GM18517 (cell line): Measurements from ENCODE around the gene KCNJ1.

Experiments used
- ATAC-seq: cut with Tn5 transposase; IDR thresholded peaks from one replicate; pipeline ENCODE4 v1.9.1; 2021; ENCODE audit warnings: mild to moderate bottlenecking, moderate library complexity; ENCODE audit not compliant: unreplicated experiment

KCNJ1 gene

DNA sequence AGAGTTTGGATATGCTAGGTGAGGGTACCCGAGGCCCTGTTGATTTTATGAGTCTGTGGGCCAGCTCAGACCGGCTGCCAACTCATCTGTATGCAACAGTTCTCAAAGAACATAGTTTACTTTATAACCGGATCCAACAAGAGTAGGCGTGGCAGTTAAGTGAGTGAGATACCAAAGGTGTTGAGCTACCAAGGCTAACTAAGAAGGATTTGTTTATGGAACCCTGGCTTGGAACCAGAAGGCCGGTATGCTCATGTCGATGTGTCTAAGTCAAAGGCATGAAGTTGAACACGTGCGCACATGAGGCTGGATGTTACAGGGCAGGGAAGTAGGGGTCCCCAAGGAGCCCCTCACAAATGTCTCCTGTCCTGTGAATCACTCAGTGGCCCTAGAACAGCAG, at the start of gene KCNJ1:
Gene KCNJ1, minus strand, starts transcription at position 20 of the 400 bp plus-strand sequence. CDS start 27,053 bp downstream, outside the sequence.
- no peak for ATAC-seq

GRCh38 chr11:128916681-128917080, 49.6 kb upstream of the KCNJ1 start:
- no peak for ATAC-seq

DNA sequence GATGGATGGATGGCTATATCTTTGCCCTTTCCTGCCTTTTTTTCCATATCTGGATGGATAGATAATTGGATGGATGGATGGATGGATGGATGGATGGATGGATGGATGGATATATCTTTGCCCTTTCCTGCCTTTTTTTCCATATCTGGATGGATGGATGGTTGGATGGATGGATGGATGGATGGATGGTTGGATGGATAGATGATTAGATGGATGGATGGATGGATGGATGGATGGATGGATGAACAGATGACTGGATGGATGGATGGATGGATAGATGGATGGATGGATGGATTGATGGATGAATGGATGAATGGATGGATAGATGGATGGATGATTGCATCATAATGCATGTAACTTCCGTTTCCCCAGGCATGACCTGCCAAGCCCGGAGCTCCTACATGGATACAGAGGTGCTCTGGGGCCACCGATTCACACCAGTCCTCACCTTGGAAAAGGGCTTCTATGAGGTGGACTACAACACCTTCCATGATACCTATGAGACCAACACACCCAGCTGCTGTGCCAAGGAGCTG, 49.0 kb upstream of the KCNJ1 start:
- no peak for ATAC-seq

GRCh38 chr11:128915149-128915521, 48.0 kb upstream of the KCNJ1 start:
- no peak for ATAC-seq

GRCh38 chr11:128914216-128915148, 47.4 kb upstream of the KCNJ1 start:
- no peak for ATAC-seq

- ATAC-seq: no peak
These were observed 46.7 kb upstream of the KCNJ1 start for GRCh38 chr11:128913806-128914205.

GRCh38 chr11:128911701-128912100, 44.6 kb upstream of the KCNJ1 start:
- no peak for ATAC-seq

GRCh38 chr11:128911239-128911638, 44.1 kb upstream of the KCNJ1 start:
- no peak for ATAC-seq

DNA sequence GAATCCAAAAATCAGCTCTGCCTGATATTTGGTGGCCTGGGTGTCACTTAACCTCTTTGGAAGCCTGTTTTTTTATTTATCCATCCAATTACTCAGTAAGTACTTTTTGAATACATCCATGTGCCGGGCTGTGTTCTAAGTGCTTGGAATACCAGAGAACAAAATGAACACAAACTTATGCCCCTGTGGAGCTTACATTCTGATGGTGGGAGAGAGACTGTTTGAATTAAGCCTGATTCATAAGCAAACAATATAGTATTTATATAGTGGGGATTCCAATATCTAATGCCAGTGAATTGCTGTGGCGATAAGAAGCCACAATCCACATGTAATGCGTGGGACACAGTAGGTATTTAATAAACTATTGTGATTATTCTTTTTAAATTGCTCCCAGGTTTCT, 43.5 kb upstream of the KCNJ1 start:
- no peak for ATAC-seq

DNA sequence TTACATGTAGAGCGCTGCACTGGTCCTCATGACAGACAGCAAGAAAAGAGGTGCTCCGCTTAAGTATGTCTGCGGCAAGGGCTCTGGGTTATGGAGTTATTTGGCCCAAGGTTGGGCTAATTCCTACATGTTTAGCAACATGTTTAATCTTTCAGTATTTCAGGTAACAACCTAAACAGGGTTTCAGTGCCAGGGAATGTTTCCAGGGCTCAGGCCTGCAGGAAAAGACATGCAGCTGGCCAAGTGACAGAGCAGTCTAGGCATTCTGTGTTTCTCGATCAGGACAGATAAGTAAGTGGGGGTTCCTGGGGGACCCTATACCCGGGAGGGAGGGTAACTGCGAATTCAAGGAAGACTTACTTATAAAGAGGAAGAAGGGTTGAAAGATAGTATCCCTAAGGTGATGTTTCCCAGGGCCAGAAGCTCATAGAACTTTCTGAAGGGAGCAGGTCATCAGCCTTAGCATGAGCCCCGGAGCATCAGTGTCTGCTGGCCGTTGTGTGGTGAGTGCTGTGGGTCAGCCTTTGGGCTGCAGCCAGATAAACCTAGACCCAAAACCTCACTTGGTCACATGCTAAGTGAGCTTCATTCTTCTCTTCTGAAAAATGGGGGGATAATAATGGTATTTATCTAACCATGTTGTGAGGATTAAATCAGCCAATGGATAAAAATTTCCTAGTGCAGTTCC, 42.5 kb upstream of the KCNJ1 start:
- no peak for ATAC-seq

DNA sequence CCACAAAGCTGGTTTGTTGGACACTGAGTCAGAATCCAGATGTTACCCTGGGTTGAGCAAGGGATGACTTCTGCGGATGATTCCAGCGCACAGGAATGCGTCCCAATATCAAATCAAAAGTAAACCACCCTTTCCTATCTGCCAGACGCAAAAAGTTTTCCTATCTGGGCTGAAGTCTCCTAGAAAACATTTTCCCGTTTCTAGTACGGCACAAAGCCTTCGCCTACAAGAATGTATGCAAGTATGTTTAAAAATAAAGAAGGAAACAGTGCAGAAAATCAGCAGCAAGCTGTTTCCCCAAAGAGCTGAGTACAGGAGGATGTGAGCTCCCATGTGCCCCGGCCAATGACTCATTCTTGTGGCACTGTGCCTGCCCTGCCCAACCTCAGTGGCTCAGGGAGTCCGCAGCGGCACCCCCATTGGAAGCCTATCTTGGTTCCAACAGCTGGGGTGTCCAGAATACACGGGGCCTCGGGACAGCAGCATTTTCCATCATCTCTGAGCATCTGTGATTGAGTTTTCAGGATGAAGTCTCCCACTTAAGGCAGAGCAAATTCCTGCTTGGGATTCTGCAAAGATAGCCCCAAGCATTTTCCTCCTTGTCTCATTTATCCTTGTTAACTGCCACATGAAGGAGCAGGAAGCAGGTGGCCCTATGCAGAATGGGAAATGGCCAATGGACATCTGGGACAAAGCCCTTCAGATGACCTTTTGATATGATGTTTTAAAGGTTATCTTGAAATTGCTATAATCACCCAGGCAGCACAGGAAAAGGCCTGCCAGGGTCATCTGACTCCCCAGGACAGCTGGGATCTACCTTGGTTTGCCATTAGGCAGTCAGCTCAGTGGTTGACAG, 41.5 kb upstream of the KCNJ1 start:
- ATAC-seq: no peak

- ATAC-seq: no peak
These were observed 40.5 kb upstream of the KCNJ1 start for GRCh38 chr11:128907585-128907984.

DNA sequence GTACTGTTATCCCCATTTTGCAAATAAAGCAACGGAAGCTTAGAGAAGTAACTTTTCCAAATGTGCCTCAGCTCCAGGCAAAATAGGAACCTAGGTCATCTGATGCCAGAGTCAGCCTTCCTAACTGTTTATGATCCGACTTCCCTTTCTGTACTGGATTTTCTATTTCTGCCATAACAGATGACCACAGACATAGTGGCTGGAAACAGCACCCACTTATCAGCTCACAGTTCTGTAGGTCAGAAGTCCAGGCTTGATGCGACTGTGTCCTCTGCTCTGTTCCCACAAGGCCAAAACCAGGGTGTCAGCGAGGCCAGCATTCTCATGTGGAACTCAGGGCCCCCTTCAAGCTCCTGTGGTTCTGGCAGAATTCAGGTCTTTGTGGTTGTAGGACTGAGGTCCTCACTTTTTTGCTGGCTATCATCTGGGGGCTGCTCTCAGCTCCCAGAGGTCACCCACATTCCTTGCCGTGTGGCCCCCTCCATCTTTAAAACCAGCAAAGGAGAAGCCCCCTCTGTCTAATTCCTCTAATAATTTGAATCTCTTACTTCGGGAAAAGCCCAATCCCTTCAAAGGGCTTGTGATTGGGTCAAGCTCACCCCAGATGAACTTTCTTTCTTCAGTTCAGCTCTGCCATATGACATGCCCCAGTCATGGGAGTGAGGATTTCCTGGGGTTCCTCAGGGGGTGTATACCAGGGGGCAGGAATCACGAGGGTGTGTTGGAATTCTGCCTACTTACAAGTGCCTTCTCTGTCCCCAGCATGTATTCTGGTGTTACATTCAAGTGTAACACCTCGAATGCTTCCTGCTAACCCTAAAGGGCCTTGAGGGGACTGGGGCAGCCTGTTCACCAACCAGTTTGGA, 39.3 kb upstream of the KCNJ1 start:
- ATAC-seq: no peak

DNA sequence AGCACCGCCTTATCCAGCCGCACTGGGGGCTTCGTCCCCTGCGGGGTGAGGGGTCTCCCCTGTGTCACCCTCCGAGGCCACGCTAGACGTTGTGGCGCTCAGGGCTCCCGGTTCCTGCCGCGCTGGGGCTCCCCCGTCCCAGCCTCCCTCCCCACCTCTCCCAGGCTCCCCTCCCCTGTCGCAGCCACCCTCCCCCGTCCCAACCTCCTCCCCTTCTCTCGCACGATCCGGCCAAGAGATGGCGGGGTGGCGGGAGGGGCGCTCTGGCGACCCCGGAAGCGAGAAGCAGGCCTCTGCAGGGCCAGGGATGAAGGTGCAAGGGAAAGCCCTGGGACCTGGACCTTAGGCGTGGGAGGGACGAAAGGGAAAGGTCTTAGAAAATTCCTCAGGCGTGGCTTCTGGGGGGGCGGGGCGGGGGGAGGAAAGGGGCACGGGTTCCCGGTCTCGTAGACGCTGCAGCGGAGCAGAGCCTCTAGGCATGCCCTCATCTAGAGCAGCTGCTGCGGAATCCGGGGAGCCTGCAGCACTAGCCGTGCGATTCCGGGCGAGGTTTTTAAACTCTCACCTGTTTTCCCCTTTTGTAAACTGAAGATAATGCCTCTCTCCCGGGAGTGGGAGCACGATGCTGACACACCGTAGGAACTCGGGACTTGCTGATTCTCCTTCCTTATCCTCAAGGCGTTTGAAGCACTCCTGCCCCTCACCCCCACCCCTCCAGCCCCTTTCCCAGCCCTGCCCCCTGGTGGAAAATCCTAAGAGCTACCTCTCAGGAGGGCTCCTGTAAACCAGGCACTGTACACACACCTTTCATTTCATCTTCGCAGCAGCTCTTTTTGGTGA, 38.5 kb upstream of the KCNJ1 start:
- no peak for ATAC-seq

GRCh38 chr11:128904656-128905344, 37.7 kb upstream of the KCNJ1 start:
- ATAC-seq: no peak

GRCh38 chr11:128904303-128904655, 37.2 kb upstream of the KCNJ1 start:
- no peak for ATAC-seq

DNA sequence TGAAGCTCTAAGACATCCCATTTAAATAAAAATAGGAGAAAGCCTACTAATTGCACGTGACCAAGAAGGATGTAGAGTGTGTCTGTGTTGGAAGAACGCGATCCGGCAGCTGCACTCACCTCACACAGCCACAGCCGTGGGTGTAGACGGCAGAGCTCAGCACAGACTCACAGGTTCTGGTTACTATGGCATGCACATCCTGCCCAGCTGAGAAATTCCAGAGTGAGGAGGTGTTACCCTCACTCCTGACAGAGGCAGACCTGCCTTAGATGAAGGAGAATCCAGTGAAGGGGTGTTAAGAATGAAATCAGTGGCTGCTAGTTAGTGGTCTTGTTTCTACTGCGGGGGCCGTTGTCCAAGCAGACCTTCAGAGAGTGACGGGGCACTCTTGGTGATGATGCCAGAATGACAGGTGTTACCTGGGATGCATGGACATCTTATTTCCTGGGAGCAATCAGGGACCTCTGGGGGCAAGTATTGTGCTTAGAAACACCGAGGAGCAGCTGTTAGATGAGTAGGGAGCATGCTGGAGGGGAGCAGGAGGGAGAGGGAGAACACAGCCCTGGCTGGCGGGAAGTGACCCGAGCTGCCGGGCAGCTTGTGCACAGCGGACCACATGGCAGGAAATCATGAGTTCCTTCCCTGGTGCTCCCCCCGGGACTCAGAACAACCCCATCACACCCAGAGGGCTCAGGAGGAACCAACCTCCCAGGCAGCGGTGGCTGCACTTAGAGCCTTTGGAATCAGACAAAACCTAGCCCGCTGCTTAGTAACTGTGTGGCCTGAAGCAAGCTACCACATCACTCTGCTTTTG, 36.4 kb upstream of the KCNJ1 start:
- ATAC-seq: no peak
